ENCODE measurements around the gene EPHB2.

DNA sequence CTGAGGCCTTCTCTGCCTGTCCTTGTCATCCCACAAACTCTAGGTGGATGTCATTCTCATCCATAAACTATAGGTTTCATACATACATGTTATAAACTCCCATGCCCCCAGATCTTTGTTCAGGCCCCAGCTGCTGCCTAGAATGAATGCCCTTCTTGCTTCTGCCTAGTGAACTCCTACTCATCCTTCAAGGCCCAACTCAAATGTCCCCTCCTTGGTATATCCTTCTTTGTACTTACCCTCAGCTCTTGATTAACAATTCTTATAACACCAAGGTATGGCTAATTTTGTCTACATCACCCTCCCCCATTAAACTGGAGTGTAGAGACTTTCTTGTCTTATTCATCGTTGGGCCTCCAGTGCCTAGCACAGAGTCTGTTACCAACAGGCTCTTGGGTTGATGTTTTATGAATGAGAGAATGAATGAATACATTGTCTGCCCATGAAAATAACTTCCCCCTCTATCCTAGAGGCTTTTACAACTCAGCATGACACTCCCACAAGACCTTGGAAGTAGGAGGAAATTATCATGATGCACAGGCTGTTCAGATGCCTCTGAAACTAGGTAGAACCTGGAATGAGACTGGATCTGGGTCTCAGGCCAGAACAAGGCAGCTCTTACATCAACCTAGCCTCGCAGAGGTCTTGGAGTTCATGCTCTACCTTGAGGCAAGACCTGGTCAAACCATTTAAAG is 26.9 kb downstream of the EPHB2 start:
- TF ChIP-seq CTCF (IDR thresholded peaks at IDR 0.05) (no peak), POLR2A (IDR thresholded peaks at IDR 0.05) (no peak)
